K562 (cell line): ENCODE results near the gene TMEM131L. TPM values are rescaled to one million over a fixed set of nuclear protein-coding genes. Genes with fewer than 3 reads are reported as not detected.

Experiments
- BRCA1 ChIP-seq, 2 experiments: fragments of 450-650 bp in 1 of 2; sonication (generic) in 1 of 2; formaldehyde crosslinking in 1 of 2; IDR thresholded peaks; 2 replicates each; pipeline versions ENCODE4 v1.5.0 to v1.6.1; 2017 to 2020; ENCODE audit warnings: mild to moderate bottlenecking in 1 of 2, missing genetic modification reagents in 1 of 2
- CREB1 ChIP-seq, 2 experiments: sonication (generic) in 1 of 2; formaldehyde crosslinking in 1 of 2; IDR thresholded peaks; 2 replicates each; pipeline versions ENCODE4 v1.6.1 to v1.8.0; 2012 to 2022; ENCODE audit warnings: inconsistent platforms in 1 of 2, mild to moderate bottlenecking in 1 of 2, missing genetic modification reagents in 1 of 2, moderate library complexity in 1 of 2
- ETV6 ChIP-seq, 3 experiments: fragments of 150-350 bp in 1 of 3; sonication (generic) in 1 of 3; formaldehyde crosslinking in 1 of 3; IDR thresholded peaks; 2 replicates each; pipeline versions ENCODE4 v1.6.1 to v1.8.0; 2014 to 2022; ENCODE audit warnings: borderline replicate concordance in 2 of 3, low read depth in 2 of 3, antibody characterized with exemption in 1 of 3, low read length in 1 of 3, mild to moderate bottlenecking in 1 of 3, missing genetic modification reagents in 1 of 3
- FOXA1 ChIP-seq: fragments of 450-650 bp; IDR thresholded peaks from 2 replicates; pipeline ENCODE4 v1.6.1; 2016; ENCODE audit warnings: mild to moderate bottlenecking, borderline replicate concordance
- GTF2A2 ChIP-seq: IDR thresholded peaks from 2 replicates; pipeline ENCODE4 v1.6.1; 2016; ENCODE audit warnings: mild to moderate bottlenecking, missing genetic modification characterization, missing compliant biosample characterization
- NFE2 ChIP-seq: IDR thresholded peaks from 2 replicates; pipeline ENCODE4 v1.6.1; 2014; ENCODE audit warnings: antibody characterized with exemption, low read depth
- NRF1 ChIP-seq, 2 experiments: fragments of 450-650 bp; IDR thresholded peaks in 1 of 2; conservative IDR thresholded peaks in 1 of 2; 2 replicates each; pipeline ENCODE4 v1.6.1; 2014; ENCODE audit warnings: mild to moderate bottlenecking in 2 of 2
- ZFP91 ChIP-seq: sonication (generic); formaldehyde crosslinking; IDR thresholded peaks from 2 replicates; pipeline ENCODE4 v1.8.0; 2022; ENCODE audit warnings: mild to moderate bottlenecking, missing genetic modification reagents
- ZNF140 ChIP-seq: fragments of 250-450 bp; sonication (Bioruptor Pico); IDR thresholded peaks from 2 replicates; pipeline ENCODE4 v1.8.0; 2021; ENCODE audit warnings: moderate library complexity, mild to moderate bottlenecking, inconsistent platforms
- ZNF184 ChIP-seq: sonication (generic); formaldehyde crosslinking; IDR thresholded peaks from 2 replicates; pipeline ENCODE4 v1.5.0; 2020; ENCODE audit warnings: missing genetic modification reagents
- ZZZ3 ChIP-seq: fragments of 450-650 bp; IDR thresholded peaks from 2 replicates; pipeline ENCODE4 v1.6.1; 2016; ENCODE audit warnings: antibody characterized with exemption, mild to moderate bottlenecking, moderate library complexity
- polyA plus RNA-seq, 8 experiments: library from polyadenylated mRNA; depleted of rRNA in 4 of 8; stranded (reverse) in 5 of 8; unstranded in 3 of 8; fragments of >200 nt; fragmentation: Nextera tagmentation in 2 of 8; fragmentation: Illumina TruSeq in 1 of 8; extraction: Ambion mirVana in 2 of 8; extraction: Trizol in 1 of 8; gene quantifications; 2 replicates each; pipeline versions ENCODE4 v1.2.1 to v1.2.3, GENCODE V29; 2011 to 2014; ENCODE audit warnings: inconsistent platforms in 1 of 8, missing spikeins in 1 of 8
- total RNA-seq, 7 experiments: library from RNA; depleted of rRNA in 6 of 7; stranded (reverse); fragments of >200 nt in 6 of 7; fragmentation: Illumina TruSeq in 2 of 7; extraction: Trizol in 2 of 7; gene quantifications; 2 replicates each; pipeline versions ENCODE4 v1.2.1 to v1.2.3, GENCODE V29; 2011 to 2021; ENCODE audit warnings: low replicate concordance in 1 of 7
- TF ChIP-seq, protein P1 (sequence below): sonication (generic); formaldehyde crosslinking; IDR thresholded peaks from 2 replicates; pipeline ENCODE4 v1.5.0; 2020; ENCODE audit warnings: missing genetic modification reagents
- TF ChIP-seq, protein P2 (sequence below), 2 experiments: fragments of 450-650 bp; IDR thresholded peaks; 2 replicates each; pipeline ENCODE4 v1.6.1; 2016; ENCODE audit warnings: mild to moderate bottlenecking in 2 of 2, borderline replicate concordance in 1 of 2, low read depth in 1 of 2, moderate library complexity in 1 of 2
- TF ChIP-seq, protein P3 (sequence below): fragments of 450-650 bp; IDR thresholded peaks from 2 replicates; pipeline ENCODE4 v1.6.1; 2016; ENCODE audit warnings: missing biosample characterization, missing genetic modification characterization

TMEM131L gene
- total and polyA plus RNA-seq, 9 of the 15 experiments (the other 6 are each of a cell fraction or from before 2014, with no cell fraction given) = 1.2 to 20.8 (median 12.9) TPM

- TF ChIP-seq ZFP91 (CRISPR knock-in tag) (no peak), NFE2 (no peak), ZZZ3 (no peak), BRCA1 (IDR thresholded peaks at IDR 0.05) (no peak), BRCA1 (CRISPR knock-in tag; IDR thresholded peaks at IDR 0.05) (no peak), FOXA1 (no peak), ETV6 (IDR thresholded peaks at IDR 0.05; ENCODE audit: borderline replicate concordance in 1 of 2, low read depth in 2 of 2, low read length in 1 of 2) (no peak), ETV6 (CRISPR knock-in tag; IDR thresholded peaks at IDR 0.05; ENCODE audit: borderline replicate concordance) (no peak), ZNF140 (CRISPR knock-in tag) (no peak), GTF2A2 (tag) (no peak), ZNF184 (CRISPR knock-in tag) (no peak), CREB1 (IDR thresholded peaks at IDR 0.05) (peak; percentile 47; the same call in 1 of the 2 replicates), CREB1 (CRISPR knock-in tag; IDR thresholded peaks at IDR 0.05) (no peak), NRF1 (conservative IDR thresholded peaks at IDR 0.05 in 1 of 2, IDR thresholded peaks at IDR 0.05 in 1 of 2) (no peak)
- TF ChIP-seq, protein P1, sequence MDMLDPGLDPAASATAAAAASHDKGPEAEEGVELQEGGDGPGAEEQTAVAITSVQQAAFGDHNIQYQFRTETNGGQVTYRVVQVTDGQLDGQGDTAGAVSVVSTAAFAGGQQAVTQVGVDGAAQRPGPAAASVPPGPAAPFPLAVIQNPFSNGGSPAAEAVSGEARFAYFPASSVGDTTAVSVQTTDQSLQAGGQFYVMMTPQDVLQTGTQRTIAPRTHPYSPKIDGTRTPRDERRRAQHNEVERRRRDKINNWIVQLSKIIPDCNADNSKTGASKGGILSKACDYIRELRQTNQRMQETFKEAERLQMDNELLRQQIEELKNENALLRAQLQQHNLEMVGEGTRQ (CRISPR knock-in tag) = no peak
- TF ChIP-seq, protein P2, sequence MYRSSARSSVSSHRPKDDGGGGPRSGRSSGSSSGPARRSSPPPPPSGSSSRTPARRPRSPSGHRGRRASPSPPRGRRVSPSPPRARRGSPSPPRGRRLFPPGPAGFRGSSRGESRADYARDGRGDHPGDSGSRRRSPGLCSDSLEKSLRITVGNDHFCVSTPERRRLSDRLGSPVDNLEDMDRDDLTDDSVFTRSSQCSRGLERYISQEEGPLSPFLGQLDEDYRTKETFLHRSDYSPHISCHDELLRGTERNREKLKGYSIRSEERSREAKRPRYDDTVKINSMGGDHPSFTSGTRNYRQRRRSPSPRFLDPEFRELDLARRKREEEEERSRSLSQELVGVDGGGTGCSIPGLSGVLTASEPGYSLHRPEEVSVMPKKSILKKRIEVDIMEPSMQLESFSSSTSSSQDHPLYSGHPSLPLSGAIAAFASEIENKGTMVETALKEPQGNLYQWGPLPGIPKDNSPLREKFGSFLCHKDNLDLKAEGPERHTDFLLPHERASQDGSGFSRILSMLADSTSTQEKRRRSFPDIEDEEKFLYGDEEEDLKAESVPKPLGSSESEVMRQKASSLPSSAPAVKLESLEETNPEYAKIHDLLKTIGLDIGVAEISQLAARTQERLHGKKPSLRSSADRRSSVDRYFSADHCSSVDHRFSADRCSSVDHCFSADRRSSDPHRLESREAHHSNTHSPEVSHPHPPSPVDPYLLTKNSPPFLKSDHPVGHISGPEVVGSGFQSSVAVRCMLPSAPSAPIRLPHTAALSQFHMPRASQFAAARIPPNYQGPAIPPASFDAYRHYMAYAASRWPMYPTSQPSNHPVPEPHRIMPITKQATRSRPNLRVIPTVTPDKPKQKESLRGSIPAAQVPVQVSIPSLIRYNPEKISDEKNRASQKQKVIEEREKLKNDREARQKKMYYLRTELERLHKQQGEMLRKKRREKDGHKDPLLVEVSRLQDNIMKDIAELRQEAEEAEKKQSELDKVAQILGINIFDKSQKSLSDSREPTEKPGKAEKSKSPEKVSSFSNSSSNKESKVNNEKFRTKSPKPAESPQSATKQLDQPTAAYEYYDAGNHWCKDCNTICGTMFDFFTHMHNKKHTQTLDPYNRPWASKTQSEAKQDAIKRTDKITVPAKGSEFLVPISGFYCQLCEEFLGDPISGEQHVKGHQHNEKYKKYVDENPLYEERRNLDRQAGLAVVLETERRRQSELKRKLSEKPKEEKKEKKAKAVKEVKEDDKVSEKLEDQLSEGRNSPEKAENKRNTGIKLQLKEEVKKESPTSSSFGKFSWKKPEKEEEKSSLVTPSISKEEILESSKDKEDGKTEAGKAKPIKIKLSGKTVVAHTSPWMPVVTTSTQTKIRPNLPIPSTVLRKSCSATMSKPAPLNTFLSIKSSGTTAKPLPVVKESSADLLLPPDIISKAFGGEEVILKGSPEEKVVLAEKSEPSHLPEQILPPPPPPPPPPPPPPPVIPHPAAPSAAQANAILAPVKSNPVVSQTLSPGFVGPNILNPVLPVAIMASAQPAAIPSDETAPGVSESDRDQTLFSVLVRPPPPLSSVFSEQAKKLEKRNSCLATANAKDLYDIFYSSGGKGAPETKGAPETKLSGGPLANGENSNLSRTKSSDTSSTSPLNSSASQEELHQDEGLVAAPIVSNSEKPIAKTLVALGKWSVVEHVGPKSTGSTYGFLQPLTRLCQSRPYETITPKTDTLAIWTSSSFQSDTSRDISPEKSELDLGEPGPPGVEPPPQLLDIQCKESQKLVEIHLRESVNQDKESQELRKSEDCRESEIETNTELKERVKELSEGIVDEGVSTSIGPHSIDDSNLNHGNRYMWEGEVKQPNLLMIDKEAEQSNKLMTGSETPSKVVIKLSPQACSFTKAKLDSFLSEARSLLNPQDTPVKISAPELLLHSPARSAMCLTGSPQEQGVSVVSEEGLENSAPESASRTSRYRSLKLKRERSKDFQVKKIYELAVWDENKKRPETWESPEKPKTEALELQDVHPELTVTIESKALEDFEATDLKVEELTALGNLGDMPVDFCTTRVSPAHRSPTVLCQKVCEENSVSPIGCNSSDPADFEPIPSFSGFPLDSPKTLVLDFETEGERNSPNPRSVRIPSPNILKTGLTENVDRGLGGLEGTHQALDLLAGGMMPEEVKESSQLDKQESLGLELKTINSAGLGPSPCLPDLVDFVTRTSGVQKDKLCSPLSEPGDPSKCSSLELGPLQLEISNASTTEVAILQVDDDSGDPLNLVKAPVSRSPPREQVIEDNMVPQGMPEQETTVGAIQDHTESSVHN (IDR thresholded peaks at IDR 0.05; ENCODE audit: borderline replicate concordance in 1 of 2, low read depth in 1 of 2) = no peak
- TF ChIP-seq, protein P3, sequence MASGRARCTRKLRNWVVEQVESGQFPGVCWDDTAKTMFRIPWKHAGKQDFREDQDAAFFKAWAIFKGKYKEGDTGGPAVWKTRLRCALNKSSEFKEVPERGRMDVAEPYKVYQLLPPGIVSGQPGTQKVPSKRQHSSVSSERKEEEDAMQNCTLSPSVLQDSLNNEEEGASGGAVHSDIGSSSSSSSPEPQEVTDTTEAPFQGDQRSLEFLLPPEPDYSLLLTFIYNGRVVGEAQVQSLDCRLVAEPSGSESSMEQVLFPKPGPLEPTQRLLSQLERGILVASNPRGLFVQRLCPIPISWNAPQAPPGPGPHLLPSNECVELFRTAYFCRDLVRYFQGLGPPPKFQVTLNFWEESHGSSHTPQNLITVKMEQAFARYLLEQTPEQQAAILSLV (tag) = no peak
Measured at GRCh38 chr4:153528705-153529485, 62.7 kb downstream of the TMEM131L start (continued).
